Astrocyte (in vitro differentiated cells and primary cell): ENCODE measurements around the gene TMEM150A.

Source experiments
- EZH2 ChIP-seq: IDR thresholded peaks from 2 replicates; pipeline ENCODE4 v1.6.1; 2012; ENCODE audit warnings: mild to moderate bottlenecking, low read length, inconsistent platforms; ENCODE audit not compliant: insufficient read depth
- TF ChIP-seq, protein P1 (sequence below): IDR thresholded peaks from 2 replicates; pipeline ENCODE4 v1.5.1; 2011; ENCODE audit warnings: low read depth, mild to moderate bottlenecking, inconsistent platforms, low read length, moderate library complexity; ENCODE audit not compliant: insufficient read depth

DNA sequence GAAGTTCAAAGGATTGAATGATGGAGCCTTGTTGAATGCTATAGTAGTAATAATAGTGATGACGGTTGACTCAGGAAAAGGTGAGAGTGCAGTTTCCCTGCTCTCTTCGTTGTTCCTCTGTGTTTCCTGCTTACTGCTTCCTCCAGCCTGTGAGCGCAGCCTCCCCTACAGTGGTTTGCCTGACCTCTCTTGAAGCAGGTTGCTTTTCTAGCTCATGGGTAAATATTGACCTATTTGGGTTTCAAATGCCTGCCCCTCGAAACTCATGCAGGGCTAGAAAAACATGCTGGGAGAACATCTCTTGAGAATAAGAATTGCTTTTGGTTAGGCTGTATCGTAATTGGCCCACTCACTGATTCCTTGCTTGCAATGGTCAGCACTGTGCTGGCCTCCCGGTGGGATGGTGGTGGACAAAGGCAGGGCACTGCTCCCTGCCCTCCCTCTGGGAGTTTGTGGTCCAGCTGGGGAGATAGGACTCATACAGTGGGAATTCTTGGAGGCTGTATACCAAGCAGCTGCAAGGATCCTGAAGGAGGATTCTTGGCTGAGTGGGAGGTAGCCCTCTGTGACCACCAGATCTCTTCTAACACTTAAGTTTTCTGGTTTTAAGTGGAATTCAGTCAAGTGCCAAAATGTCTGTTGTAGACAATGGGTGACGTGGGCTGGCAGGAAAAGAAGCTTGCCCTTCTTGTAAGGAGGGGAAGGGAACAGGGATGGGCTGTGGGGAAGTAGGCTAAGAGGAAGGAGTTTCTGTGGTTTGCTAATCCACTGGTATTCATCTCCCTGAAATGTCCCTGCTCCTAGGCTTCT is 12.3 kb downstream of the TMEM150A start:
- TF ChIP-seq, protein P1, sequence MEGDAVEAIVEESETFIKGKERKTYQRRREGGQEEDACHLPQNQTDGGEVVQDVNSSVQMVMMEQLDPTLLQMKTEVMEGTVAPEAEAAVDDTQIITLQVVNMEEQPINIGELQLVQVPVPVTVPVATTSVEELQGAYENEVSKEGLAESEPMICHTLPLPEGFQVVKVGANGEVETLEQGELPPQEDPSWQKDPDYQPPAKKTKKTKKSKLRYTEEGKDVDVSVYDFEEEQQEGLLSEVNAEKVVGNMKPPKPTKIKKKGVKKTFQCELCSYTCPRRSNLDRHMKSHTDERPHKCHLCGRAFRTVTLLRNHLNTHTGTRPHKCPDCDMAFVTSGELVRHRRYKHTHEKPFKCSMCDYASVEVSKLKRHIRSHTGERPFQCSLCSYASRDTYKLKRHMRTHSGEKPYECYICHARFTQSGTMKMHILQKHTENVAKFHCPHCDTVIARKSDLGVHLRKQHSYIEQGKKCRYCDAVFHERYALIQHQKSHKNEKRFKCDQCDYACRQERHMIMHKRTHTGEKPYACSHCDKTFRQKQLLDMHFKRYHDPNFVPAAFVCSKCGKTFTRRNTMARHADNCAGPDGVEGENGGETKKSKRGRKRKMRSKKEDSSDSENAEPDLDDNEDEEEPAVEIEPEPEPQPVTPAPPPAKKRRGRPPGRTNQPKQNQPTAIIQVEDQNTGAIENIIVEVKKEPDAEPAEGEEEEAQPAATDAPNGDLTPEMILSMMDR, result no peak
- TF ChIP-seq EZH2, result no peak
